NCI-H2081 treated with DMSO at 0.1 percent for 48 hours (cell line): ENCODE data around the gene SRP68.

Experiments used
- DNase-seq: peaks from one replicate; lab custom pipeline; 2025; lab: John Stamatoyannopoulos, UW

Gene SRP68

GRCh38 chr17:76017481-76018339 lies 54.6 kb downstream of the SRP68 start:
- DNase-seq: no peak

DNA sequence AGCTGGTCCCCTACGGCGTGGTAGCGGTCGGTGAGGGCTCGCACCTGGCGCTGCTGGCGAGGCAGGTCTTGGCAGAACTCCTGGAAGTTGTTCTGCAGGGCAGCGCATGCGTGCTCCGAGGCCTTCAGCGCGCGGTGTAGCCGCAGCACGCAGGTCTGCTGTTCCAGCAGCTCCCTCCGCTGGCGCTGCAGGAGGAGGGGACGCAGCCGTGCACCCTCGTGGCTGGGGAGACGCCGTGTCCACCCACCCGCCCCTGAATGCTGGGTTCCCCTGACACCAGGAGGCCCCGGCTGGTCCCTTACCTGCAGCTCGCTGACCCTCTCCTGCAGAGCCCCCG lies 57.4 kb downstream of the SRP68 start:
- DNase-seq: no peak

DNA sequence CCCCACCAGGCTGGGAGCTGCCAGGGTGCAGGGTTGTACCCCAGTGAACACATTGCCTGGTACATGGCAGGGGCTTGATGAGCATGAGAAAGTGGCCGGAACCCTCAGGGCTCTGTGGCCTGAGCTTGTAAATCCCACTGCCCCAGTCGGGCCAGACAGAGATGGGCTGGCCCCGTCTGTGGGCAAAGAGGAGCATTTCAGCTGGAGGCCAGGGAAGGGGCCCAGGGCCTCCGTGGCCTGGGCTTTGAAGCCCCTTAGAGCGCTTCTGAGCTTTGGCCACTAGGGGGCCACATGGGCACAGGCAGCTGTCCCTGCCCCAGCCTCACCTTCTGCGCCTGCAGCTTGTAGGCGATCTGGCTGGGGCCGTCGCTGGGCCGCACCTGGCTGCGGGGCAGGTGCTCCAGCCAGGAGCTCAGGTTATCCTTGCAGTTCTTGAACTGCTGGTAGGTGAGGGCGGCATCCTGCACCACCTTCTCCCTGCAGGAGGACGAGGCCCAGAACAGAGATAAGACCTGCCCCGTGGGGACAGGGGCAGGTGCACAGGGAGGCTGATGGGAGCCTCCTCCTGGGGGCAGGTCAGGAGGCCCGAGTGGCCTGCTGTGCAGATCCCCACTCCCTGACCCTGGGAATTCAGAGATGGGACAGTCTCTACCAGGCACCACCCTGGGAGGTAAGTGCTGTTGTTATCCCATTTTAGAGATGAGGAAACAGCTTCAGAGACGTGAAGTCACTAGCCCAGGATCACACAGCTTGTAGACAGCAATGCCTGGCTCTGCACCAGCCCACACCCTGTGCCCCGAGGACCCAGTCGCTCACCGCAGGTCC lies 58.0 kb downstream of the SRP68 start:
- peak; percentile 53 for DNase-seq

- no peak for DNase-seq
Measured at GRCh38 chr17:76013377-76013932, 58.9 kb downstream of the SRP68 start.

DNA sequence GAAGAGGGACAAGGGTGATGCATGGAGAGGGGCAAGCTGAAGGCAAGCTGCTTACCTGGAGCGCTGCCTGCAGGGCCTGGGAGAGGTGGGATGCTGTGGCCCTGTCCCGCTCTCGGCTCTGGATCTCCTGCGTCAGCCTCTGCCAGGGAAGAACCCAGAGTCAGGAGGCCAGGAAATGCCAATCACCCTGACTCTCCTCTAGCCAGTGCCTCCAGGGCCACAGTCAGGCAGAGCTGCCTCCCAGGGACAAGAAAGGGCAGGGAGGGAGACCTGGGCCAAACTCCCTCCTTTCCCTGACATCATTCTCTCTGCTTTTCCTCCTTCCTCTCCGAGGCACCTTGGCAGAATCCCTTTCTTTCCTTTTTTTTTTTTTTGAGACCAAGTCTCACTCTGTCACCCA lies 60.4 kb downstream of the SRP68 start:
- DNase-seq: no peak

- no peak for DNase-seq
Measured at GRCh38 chr17:76009969-76010661, 62.2 kb downstream of the SRP68 start.

DNA sequence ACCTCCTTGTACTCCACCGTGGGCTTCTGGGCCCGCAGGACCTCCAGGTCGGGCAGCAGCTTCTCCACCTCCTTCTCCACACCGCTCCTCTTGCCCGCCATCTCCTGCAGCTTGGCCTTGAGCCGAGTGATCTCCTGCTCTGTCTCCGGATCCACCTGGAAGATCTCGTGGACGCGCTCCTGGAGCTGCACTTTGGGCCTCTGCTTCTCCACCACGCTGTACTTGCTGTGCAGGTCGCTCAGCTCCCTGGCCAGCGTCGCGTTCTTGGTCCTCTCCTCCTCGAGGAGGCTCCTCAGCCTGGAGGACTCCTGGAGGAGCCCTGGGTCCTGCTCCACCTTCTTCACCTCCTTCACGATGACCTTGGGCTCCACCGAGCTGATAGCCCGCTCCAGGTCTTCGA lies 62.9 kb downstream of the SRP68 start:
- DNase-seq: no peak

GRCh38 chr17:76008630-76009425 lies 63.5 kb downstream of the SRP68 start:
- DNase-seq: no peak

DNA sequence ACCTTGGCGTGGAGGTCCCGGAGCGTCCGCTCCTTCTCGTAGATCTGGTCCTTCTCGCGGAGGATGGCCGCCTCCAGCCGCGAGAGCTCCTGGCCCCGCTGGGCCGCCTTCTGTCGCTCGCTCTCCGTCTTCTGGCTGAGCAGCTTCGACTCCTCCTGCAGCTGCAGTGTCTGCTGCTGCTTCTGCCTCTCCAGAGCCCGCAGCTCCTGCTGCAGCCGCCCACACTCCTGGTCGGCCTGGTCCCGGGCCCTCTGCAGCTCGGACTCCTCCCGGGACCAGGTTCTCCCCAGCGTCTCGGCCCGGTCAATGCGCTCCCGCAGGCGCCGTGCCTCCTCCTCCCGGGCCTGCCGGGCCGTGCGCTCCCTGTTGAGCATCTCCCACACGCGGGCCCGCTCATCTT lies 64.1 kb downstream of the SRP68 start:
- no peak for DNase-seq

DNA sequence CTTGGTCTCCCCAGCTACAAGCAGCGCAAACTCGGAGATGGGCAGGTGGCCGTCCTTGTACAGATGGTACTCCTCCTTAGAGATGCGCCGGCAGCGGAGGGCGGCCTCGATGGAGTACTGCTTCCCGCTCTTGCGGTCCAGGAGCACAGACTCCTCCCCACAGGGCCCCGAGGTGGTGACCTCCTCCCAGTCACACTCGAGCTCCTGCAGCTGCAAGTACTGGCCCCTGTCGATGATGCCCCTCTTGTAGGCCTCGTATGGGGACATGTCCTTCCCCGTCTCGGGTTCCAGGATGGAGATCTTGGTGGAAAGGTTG lies 64.5 kb downstream of the SRP68 start:
- no peak for DNase-seq

GRCh38 chr17:76007131-76007849 lies 65.0 kb downstream of the SRP68 start:
- no peak for DNase-seq

- DNase-seq: peak; percentile 46
Measured at GRCh38 chr17:76005263-76006149, 66.8 kb downstream of the SRP68 start.

DNA sequence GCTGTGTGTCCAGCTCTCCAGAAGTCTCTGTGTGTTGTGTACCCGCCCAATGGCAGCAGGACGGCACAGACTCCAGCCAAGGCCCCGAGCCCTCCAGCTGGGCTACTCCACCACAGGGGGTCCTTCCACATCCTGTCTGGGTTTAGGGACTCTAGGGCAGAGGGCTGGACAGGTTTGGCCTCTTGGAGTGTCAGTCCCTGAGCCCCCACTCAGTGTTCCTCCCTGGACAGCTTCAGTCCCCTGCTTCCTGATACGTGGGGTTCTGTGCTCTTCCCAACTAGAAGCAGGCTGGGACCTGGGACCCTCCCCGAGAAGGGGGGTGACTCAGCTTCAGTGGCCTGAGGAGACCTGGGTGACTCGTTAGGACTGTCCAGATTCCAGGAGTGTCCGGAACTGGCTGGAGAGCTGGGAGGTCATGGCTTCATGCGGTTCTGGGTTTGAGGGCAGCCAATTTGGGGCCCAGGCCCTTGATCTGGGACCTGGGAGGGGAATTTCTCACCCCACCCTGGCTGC lies 67.5 kb downstream of the SRP68 start:
- no peak for DNase-seq

DNA sequence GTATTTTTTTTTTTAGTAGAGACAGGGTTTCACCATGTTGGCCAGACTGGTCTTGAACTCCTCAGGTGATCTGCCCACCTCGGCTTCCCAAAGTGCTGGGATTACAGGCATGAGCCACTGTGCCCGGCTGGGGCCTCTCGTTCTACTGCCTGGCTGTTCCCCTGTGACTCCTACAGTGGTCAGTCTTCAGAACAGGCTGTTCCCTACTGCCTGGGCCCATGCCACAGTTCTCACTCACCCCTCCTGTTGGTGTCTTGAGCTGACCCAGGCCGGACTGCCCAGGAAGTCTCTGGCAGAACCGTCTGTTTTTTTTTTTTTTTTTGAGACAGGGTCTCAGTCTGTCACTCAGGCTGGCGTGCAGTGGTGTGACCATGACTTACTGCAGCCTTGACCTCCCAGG lies 68.4 kb downstream of the SRP68 start:
- DNase-seq: no peak

GRCh38 chr17:76002100-76002499 lies 70.2 kb downstream of the SRP68 start:
- DNase-seq: no peak

- no peak for DNase-seq
Measured at GRCh38 chr17:76000755-76001521, 71.4 kb downstream of the SRP68 start, which contains the start of gene CDK3. Gene CDK3, plus strand, starts transcription at chr17:76000855. Its CDS starts 571 bp downstream, at chr17:76001426.

- no peak for DNase-seq
Measured at GRCh38 chr17:76000016-76000754, 72.1 kb downstream of the SRP68 start.

DNA sequence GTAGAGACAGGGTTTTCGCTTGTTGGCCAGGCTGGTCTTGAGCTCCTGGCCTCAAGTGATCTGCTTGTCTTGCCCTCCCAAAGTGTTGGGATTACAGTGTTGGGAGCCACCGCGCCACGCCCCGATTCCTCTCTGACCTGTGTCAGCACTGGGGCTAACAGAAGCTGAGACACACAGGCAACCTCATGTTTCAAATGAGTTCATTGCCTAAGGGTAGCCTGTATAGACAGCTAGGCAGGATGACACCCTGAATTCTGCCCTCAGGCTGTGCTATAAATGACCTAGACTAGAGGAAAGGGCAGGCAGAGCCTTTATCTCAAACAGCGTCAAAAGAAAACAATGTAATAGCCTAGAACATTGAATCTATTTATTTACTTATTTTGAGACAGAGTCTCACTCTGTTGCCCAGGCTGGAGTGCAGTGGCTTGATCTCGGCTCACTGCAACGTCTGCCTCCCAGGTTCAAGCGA lies 74.0 kb downstream of the SRP68 start:
- DNase-seq: no peak
